K562 (cell line): Measurements from ENCODE around the gene SULT1E1. TPM values are rescaled to one million over a fixed set of nuclear protein-coding genes. Genes with fewer than 3 reads are reported as not detected.

Experiments used
- ATAC-seq: fragments of 200-7000 bp; cut with Tn5 transposase; 3 replicates; pipeline ENCODE4 v1.9.1; 2020; ENCODE audit warnings: moderate library complexity
- BruUV-seq: library from RNA; stranded (reverse); fragments of 400-500 nt; replicated peaks from 2 replicates; lab custom pipeline; 2021; lab: Mats Ljungman, UMichigan
- CTCF ChIA-PET: fragments of 300-600 bp; formaldehyde crosslinking; extraction: SDS; loops from one replicate; lab custom pipeline; 2021; ENCODE audit warnings: low intra/inter-chr PET ratio; lab: Yijun Ruan, JAX
- POLR2A ChIA-PET: fragments of 300-600, 350-650 bp; sonication (Branson Sonifier 250); formaldehyde crosslinking; extraction: SDS; loops from one replicate; lab custom pipeline; 2021; ENCODE audit warnings: antibody characterized with exemption, inconsistent platforms; lab: Yijun Ruan, JAX
- DNase-seq, 4 experiments: peaks; one replicate each; pipeline versions ENCODE4 v3.0.0 to v3.0.0-alpha.2; 2011 to 2018; ENCODE audit warnings: low spot score in 3 of 4, mixed read lengths in 3 of 4; ENCODE audit errors: extremely low read depth in 1 of 4
- FAIRE-seq: peaks from 2 replicates; lab custom pipeline; 2011; peaks lifted over from hg19 to GRCh38; lab: Jason Lieb, UNC
- H2AFZ ChIP-seq: 2 replicates; pipeline ENCODE4 v1.6.0; 2011; ENCODE audit warnings: low read depth, low read length, control low read depth, inconsistent platforms
- H3K27ac ChIP-seq: fragments of 200-600 bp; 3 replicates; pipeline ENCODE4 v1.8.0; 2011; ENCODE audit warnings: low read depth, mild to moderate bottlenecking, control low read depth, inconsistent platforms, low read length, moderate library complexity, mixed read lengths; ENCODE audit errors: extremely low read depth
- H3K27me3 ChIP-seq, 2 experiments: fragments of 300-600 bp in 1 of 2; 2 replicates in 1 of 2; 3 replicates in 1 of 2; pipeline versions ENCODE4 v1.6.0 to v1.8.0; 2011; ENCODE audit warnings: inconsistent platforms in 2 of 2, low read length in 2 of 2, mild to moderate bottlenecking in 1 of 2, mixed read lengths in 1 of 2, moderate library complexity in 1 of 2; ENCODE audit not compliant: control insufficient read depth in 2 of 2, insufficient read depth in 2 of 2
- H3K36me3 ChIP-seq: fragments of 300-600 bp; 3 replicates; pipeline ENCODE4 v1.8.0; 2011; ENCODE audit warnings: mild to moderate bottlenecking, low read length, inconsistent platforms; ENCODE audit not compliant: control insufficient read depth, insufficient read depth
- H3K4me1 ChIP-seq, 2 experiments: fragments of 200-600 bp in 1 of 2; replicated peaks in 1 of 2; 2 replicates in 1 of 2; 3 replicates in 1 of 2; pipeline versions ENCODE4 v1.5.1 to v1.8.0; 2011; ENCODE audit warnings: inconsistent platforms in 2 of 2, low read length in 2 of 2, mild to moderate bottlenecking in 1 of 2, mixed read lengths in 1 of 2, moderate library complexity in 1 of 2; ENCODE audit not compliant: control insufficient read depth in 2 of 2, insufficient read depth in 2 of 2
- H3K4me2 ChIP-seq: 2 replicates; pipeline ENCODE4 v1.6.1; 2011; ENCODE audit warnings: low read length, control low read depth, inconsistent platforms, mixed read lengths; ENCODE audit not compliant: insufficient read depth
- H3K4me3 ChIP-seq: fragments of 200-600 bp; sonication (generic), shearing (Covaris generic); 2 replicates; pipeline ENCODE4 v1.5.1; 2016; ENCODE audit warnings: control low read depth, inconsistent platforms
- H3K79me2 ChIP-seq: fragments of 200-600 bp; 3 replicates; pipeline ENCODE4 v1.8.0; 2011; ENCODE audit warnings: low read length, inconsistent platforms; ENCODE audit not compliant: control insufficient read depth, insufficient read depth
- H3K9ac ChIP-seq, 2 experiments: 2 replicates each; pipeline versions ENCODE4 v1.6.0 to v1.6.1; 2011; ENCODE audit warnings: low read depth in 2 of 2, low read length in 2 of 2, control low read depth in 1 of 2, inconsistent platforms in 1 of 2, mild to moderate bottlenecking in 1 of 2, mixed read lengths in 1 of 2; ENCODE audit not compliant: insufficient read depth in 1 of 2
- H3K9me1 ChIP-seq: one replicate; pipeline ENCODE4 v1.6.0; 2011; ENCODE audit warnings: inconsistent platforms, mild to moderate bottlenecking, low read length, moderate library complexity; ENCODE audit not compliant: control insufficient read depth, insufficient read depth
- H3K9me3 ChIP-seq: replicated peaks from 2 replicates; pipeline ENCODE4 v1.5.1; 2011; ENCODE audit warnings: low read depth, low read length, inconsistent platforms; ENCODE audit not compliant: control insufficient read depth, insufficient read depth
- H4K20me1 ChIP-seq: replicated peaks from 2 replicates; pipeline ENCODE4 v1.6.1; 2011; ENCODE audit warnings: low read length, inconsistent platforms, mixed read lengths; ENCODE audit not compliant: control insufficient read depth, insufficient read depth
- ARID3A ChIP-seq: IDR thresholded peaks from 2 replicates; pipeline ENCODE4 v1.6.1; 2012; ENCODE audit warnings: low read depth, low read length, improper control_type of control experiment, borderline replicate concordance
- ATF4 ChIP-seq: fragments of 450-650 bp; formaldehyde crosslinking; IDR thresholded peaks from 2 replicates; pipeline ENCODE4 v1.4.0; 2022; ENCODE audit warnings: mild to moderate bottlenecking, moderate library complexity
- EP300 ChIP-seq: IDR thresholded peaks from 2 replicates; pipeline ENCODE4 v1.6.1; 2012; ENCODE audit warnings: low read length, improper control_type of control experiment
- FOXA1 ChIP-seq: fragments of 450-650 bp; IDR thresholded peaks from 2 replicates; pipeline ENCODE4 v1.6.1; 2016; ENCODE audit warnings: mild to moderate bottlenecking, borderline replicate concordance
- FOXK1 ChIP-seq: sonication (generic); formaldehyde crosslinking; IDR thresholded peaks from 2 replicates; pipeline ENCODE4 v1.8.0; 2022; ENCODE audit warnings: missing genetic modification reagents, mild to moderate bottlenecking, borderline replicate concordance
- NCOA1 ChIP-seq: fragments of 450-650 bp; IDR thresholded peaks from 2 replicates; pipeline ENCODE4 v1.6.1; 2016; ENCODE audit warnings: low read depth
- NFE2L1 ChIP-seq: fragments of 450-650 bp; IDR thresholded peaks from 2 replicates; pipeline ENCODE4 v1.6.1; 2016; ENCODE audit warnings: missing genetic modification characterization, low read depth, mild to moderate bottlenecking, missing compliant biosample characterization, moderate library complexity, borderline replicate concordance
- PPARD ChIP-seq: fragments of 250-450 bp; sonication (Bioruptor Pico); IDR thresholded peaks from 2 replicates; pipeline ENCODE4 v1.8.0; 2022; ENCODE audit warnings: inconsistent platforms, mild to moderate bottlenecking, moderate library complexity
- SREBF2 ChIP-seq: sonication (generic); formaldehyde crosslinking; IDR thresholded peaks from 2 replicates; pipeline ENCODE4 v1.4.0; 2020; ENCODE audit warnings: mild to moderate bottlenecking, missing genetic modification reagents
- XRCC3 ChIP-seq: fragments of 450-650 bp; IDR thresholded peaks from 2 replicates; pipeline ENCODE4 v1.6.1; 2017; ENCODE audit warnings: mild to moderate bottlenecking, moderate library complexity
- ZBTB2 ChIP-seq: fragments of 450-650 bp; IDR thresholded peaks from 2 replicates; pipeline ENCODE4 v1.6.1; 2016; ENCODE audit warnings: antibody characterized with exemption
- ZNF224 ChIP-seq: sonication (generic); formaldehyde crosslinking; IDR thresholded peaks from 2 replicates; pipeline ENCODE4 v1.8.0; 2022; ENCODE audit warnings: mild to moderate bottlenecking, missing genetic modification reagents
- ZNF79 ChIP-seq: fragments of 250-450 bp; sonication (Bioruptor Pico); IDR thresholded peaks from 2 replicates; pipeline ENCODE4 v1.4.0; 2020; ENCODE audit warnings: low read depth, mild to moderate bottlenecking, moderate library complexity
- WGBS: fragments of 100-300 bp; shearing (Covaris generic); methylation state at CpG from one replicate; pipeline ENCODE4 v1.1.6; 2016; ENCODE audit warnings: low coverage, mixed read lengths; ENCODE audit not compliant: insufficient coverage; ENCODE audit errors: missing lambda C conversion rate; 5-methylcytosine and 5-hydroxymethylcytosine counted together
- in situ Hi-C: fragments of 300-500 bp; cut with MboI; formaldehyde crosslinking; loops from 4 replicates; pipeline ENCODE4 v1.15.0; 2018; ENCODE audit warnings: inconsistent platforms, mixed read lengths
- intact Hi-C: fragments of 100-400 bp; cut with micrococcal nuclease; formaldehyde crosslinking; loops from 2 replicates; pipeline ENCODE4 v1.14.2; 2022
- polyA plus RNA-seq, 8 experiments: library from polyadenylated mRNA; depleted of rRNA in 4 of 8; stranded (reverse) in 5 of 8; unstranded in 3 of 8; fragments of >200 nt; fragmentation: Nextera tagmentation in 2 of 8; fragmentation: Illumina TruSeq in 1 of 8; extraction: Ambion mirVana in 2 of 8; extraction: Trizol in 1 of 8; gene quantifications; 2 replicates each; pipeline versions ENCODE4 v1.2.1 to v1.2.3, GENCODE V29; 2011 to 2014; ENCODE audit warnings: inconsistent platforms in 1 of 8, missing spikeins in 1 of 8
- total RNA-seq, 7 experiments: library from RNA; depleted of rRNA in 6 of 7; stranded (reverse); fragments of >200 nt in 6 of 7; fragmentation: Illumina TruSeq in 2 of 7; extraction: Trizol in 2 of 7; gene quantifications; 2 replicates each; pipeline versions ENCODE4 v1.2.1 to v1.2.3, GENCODE V29; 2011 to 2021; ENCODE audit warnings: low replicate concordance in 1 of 7

SULT1E1 gene
- total and polyA plus RNA-seq, 9 of the 15 experiments (the other 6 are each of a cell fraction or from before 2014, with no cell fraction given) = not detected

- FAIRE-seq (no peak), ATAC-seq (no peak), DNase-seq (no peak)
- no peak overlapping the region for H3K4me3 ChIP-seq
- intact Hi-C loops = no loop called here
- WGBS = 0% methylated on average over 1 of the region's 1 CpG
- H3K27ac ChIP-seq = no peak overlapping the region
- no peaks in the 10 kb centered on the region for H3K9me1 ChIP-seq
- no peak for TF ChIP-seq ZBTB2
- H3K27me3 ChIP-seq = no peaks in the 10 kb centered on the region
- H4K20me1 ChIP-seq = no peaks in the 10 kb centered on the region
- H3K36me3 ChIP-seq = no peaks in the 10 kb centered on the region
- no peaks in the 10 kb centered on the region for H3K79me2 ChIP-seq
- no peak overlapping the region for H3K9ac ChIP-seq
- H2AFZ ChIP-seq = no peak overlapping the region
- ChIA-PET CTCF (no interaction called here), POLR2A (no interaction called here)
- BruUV-seq = no TSS peak
- in situ Hi-C loops = loop anchor here (25.0 kb wide), 1 partner anchor 1088 kb away; no protein-coding TSS in a partner anchor
- 0 out of 2 replicates have a peak, but pooled peaks cover 2% of the 10 kb centered on the region for H3K9me3 ChIP-seq
- H3K4me1 ChIP-seq = no peaks in the 10 kb centered on the region
- H3K4me2 ChIP-seq = no peak overlapping the region
These were observed 10.0 kb downstream of the SULT1E1 start for GRCh38 chr4:69849969-69850368.

- Histone ChIP-seq H3K27ac (no peak overlapping the region), H3K27me3 (no peaks in the 10 kb centered on the region), H3K4me2 (no peak overlapping the region), H4K20me1 (no peaks in the 10 kb centered on the region), H3K9me3 (0 out of 2 replicates have a peak, but pooled peaks cover 2% of the 10 kb centered on the region), H3K9ac (no peak overlapping the region), H3K4me1 (no peaks in the 10 kb centered on the region), H3K9me1 (no peaks in the 10 kb centered on the region), H3K36me3 (no peaks in the 10 kb centered on the region), H2AFZ (no peak overlapping the region), H3K4me3 (no peak overlapping the region), H3K79me2 (no peaks in the 10 kb centered on the region)
- POLR2A ChIA-PET = no interaction called here
- CTCF ChIA-PET = no interaction called here
- DNase-seq (no peak), ATAC-seq (no peak), FAIRE-seq (no peak)
- BruUV-seq = no TSS peak
- in situ Hi-C loops (no loop called here), intact Hi-C loops (no loop called here)
- 2% methylated on average over 3 of the region's 3 CpGs for WGBS
- no peak for TF ChIP-seq FOXK1
- TF ChIP-seq XRCC3 = no peak
- TF ChIP-seq SREBF2 = no peak
- no peak for TF ChIP-seq NFE2L1 (tag)
- TF ChIP-seq ARID3A = no peak
- TF ChIP-seq ZNF224 (CRISPR knock-in tag) = no peak
- no peak for TF ChIP-seq FOXA1
- no peak for TF ChIP-seq ATF4 (CRISPR knock-in tag)
- TF ChIP-seq NCOA1 = no peak
- TF ChIP-seq EP300 = no peak
- no peak for TF ChIP-seq PPARD (CRISPR knock-in tag)
- no peak for TF ChIP-seq ZNF79 (CRISPR knock-in tag)
These were observed 10.6 kb downstream of the SULT1E1 start for GRCh38 chr4:69849297-69849696.
